Measurements from ENCODE around the gene HINT3.
"Not testable (repeated sequence)": the region's sequence is repeated elsewhere in the genome, so short reads cannot be mapped to it uniquely, and the experiment has no call there.

Gene HINT3

DNA sequence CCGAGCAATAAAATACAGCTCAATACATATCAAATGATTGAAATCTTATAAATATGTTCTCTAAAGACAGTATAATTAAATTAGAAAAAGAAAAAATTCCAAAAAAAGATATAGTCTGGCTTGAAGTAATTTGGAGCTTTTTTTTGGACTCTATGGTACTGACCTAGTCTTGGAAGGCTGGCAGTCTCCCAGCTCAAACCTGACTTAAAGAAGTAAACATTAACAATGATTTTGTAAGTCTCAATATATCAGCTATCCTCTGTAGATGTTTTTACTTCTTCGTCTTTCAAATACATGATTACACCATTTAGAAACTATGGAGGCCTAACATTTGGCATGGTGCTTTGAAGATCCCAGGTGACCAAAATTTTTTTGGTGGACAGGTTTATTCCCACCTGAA, 14.2 kb downstream of the HINT3 start:
- peaks cover 18% of the 10 kb centered on the region for H3K36me3 ChIP-seq (ENCODE audit: insufficient read depth, low read length)
- no peak overlapping the region for H3K9ac ChIP-seq (ENCODE audit: low read length)
- H3K27me3 ChIP-seq (ENCODE audit: control insufficient read depth in 1 of 2, insufficient read depth in 2 of 2, low read length in 2 of 2): no peaks in the 10 kb centered on the region

GRCh38 chr6:125972478-125972877, 15.9 kb downstream of the HINT3 start:
- not testable (repeated sequence) for H3K4me3 ChIP-seq (ENCODE audit: low read depth in 1 of 2, low read length in 2 of 2); H3K27me3 ChIP-seq (ENCODE audit: control insufficient read depth in 1 of 2, insufficient read depth in 2 of 2, low read length in 2 of 2); H3K4me1 ChIP-seq (ENCODE audit: insufficient read depth, low read length); H3K9ac ChIP-seq (ENCODE audit: low read length); H3K27ac ChIP-seq (ENCODE audit: low read depth, low read length); H3K9me3 ChIP-seq (ENCODE audit: low read length)
- H3K36me3 ChIP-seq (ENCODE audit: insufficient read depth, low read length): peaks cover 18% of the 10 kb centered on the region

More for the DNA sequence above, 14.2 kb downstream of the HINT3 start:
- no peaks in the 10 kb centered on the region for H3K4me1 ChIP-seq (ENCODE audit: insufficient read depth, low read length)
- no peak overlapping the region for H3K27ac ChIP-seq (ENCODE audit: low read depth, low read length)
- H3K4me3 ChIP-seq (ENCODE audit: low read depth in 1 of 2, low read length in 2 of 2): no peak overlapping the region
- H3K9me3 ChIP-seq (ENCODE audit: low read length): no peaks in the 10 kb centered on the region

DNA sequence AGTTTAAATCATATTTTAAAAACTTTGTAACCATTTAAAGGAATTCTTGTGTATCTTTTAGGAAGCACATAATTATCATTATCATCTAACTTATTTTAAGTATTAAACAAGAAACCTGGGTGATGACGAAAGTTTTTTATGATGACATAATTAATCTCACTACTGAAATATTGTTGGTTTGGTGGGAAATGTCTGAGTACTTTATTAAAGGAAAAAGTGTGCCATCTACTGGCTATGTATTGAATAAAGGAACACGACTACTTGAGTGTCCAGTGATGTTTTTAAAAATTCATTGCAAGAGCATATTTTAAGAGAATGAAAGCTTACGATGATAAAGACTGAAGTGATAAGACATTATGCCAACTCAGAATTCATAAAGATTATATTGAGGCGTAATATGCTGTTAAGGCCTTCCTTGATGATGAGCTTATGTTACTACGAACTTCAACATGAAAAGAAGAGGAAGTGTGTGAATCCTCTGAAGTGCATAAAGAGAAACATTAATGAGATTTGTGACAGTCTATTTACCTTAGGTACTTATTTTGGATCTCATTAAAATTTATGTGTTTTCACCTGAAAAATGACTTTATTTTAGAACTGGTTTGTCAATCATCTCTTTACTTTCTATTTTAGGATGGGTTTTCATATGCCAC, 17.8 kb downstream of the HINT3 start:
- Histone ChIP-seq H3K9ac (ENCODE audit: low read length) (no peak overlapping the region), H3K9me3 (ENCODE audit: low read length) (no peaks in the 10 kb centered on the region), H3K4me1 (ENCODE audit: insufficient read depth, low read length) (no peaks in the 10 kb centered on the region), H3K36me3 (ENCODE audit: insufficient read depth, low read length) (peaks cover 13% of the 10 kb centered on the region), H3K27me3 (ENCODE audit: control insufficient read depth in 1 of 2, insufficient read depth in 2 of 2, low read length in 2 of 2) (no peaks in the 10 kb centered on the region), H3K4me3 (ENCODE audit: low read depth in 1 of 2, low read length in 2 of 2) (no peak overlapping the region), H3K27ac (ENCODE audit: low read depth, low read length) (no peak overlapping the region)

GRCh38 chr6:125979101-125979500, 22.5 kb downstream of the HINT3 start:
- Histone ChIP-seq H3K27me3 (ENCODE audit: control insufficient read depth in 1 of 2, insufficient read depth in 2 of 2, low read length in 2 of 2) (no peaks in the 10 kb centered on the region), H3K36me3 (ENCODE audit: insufficient read depth, low read length) (peaks cover 7% of the 10 kb centered on the region), H3K4me1 (ENCODE audit: insufficient read depth, low read length) (no peaks in the 10 kb centered on the region), H3K27ac (ENCODE audit: low read depth, low read length) (no peak overlapping the region), H3K9me3 (ENCODE audit: low read length) (no peaks in the 10 kb centered on the region), H3K4me3 (ENCODE audit: low read depth in 1 of 2, low read length in 2 of 2) (no peak overlapping the region), H3K9ac (ENCODE audit: low read length) (no peak overlapping the region)

GRCh38 chr6:125981571-125982185, 25.1 kb downstream of the HINT3 start:
- peaks cover 6% of the 10 kb centered on the region for H3K4me1 ChIP-seq (ENCODE audit: insufficient read depth, low read length)
- no peak overlapping the region for H3K9ac ChIP-seq (ENCODE audit: low read length)
- H3K36me3 ChIP-seq (ENCODE audit: insufficient read depth, low read length): no peaks in the 10 kb centered on the region
- H3K4me3 ChIP-seq (ENCODE audit: low read depth in 1 of 2, low read length in 2 of 2): no peak overlapping the region
- H3K9me3 ChIP-seq (ENCODE audit: low read length): no peaks in the 10 kb centered on the region
- H3K27ac ChIP-seq (ENCODE audit: low read depth, low read length): no peak overlapping the region
- H3K27me3 ChIP-seq (ENCODE audit: control insufficient read depth in 1 of 2, insufficient read depth in 2 of 2, low read length in 2 of 2): no peaks in the 10 kb centered on the region

- no peak overlapping the region for H3K9ac ChIP-seq (ENCODE audit: low read length)
- peaks cover 6% of the 10 kb centered on the region for H3K4me1 ChIP-seq (ENCODE audit: insufficient read depth, low read length)
- no peak overlapping the region for H3K27ac ChIP-seq (ENCODE audit: low read depth, low read length)
- no peaks in the 10 kb centered on the region for H3K27me3 ChIP-seq (ENCODE audit: control insufficient read depth in 1 of 2, insufficient read depth in 2 of 2, low read length in 2 of 2)
- no peaks in the 10 kb centered on the region for H3K9me3 ChIP-seq (ENCODE audit: low read length)
- no peaks in the 10 kb centered on the region for H3K36me3 ChIP-seq (ENCODE audit: insufficient read depth, low read length)
- no peak overlapping the region for H3K4me3 ChIP-seq (ENCODE audit: low read depth in 1 of 2, low read length in 2 of 2)
Observed at GRCh38 chr6:125983246-125983945, 26.8 kb downstream of the HINT3 start.

- no peaks in the 10 kb centered on the region for H3K36me3 ChIP-seq (ENCODE audit: insufficient read depth, low read length)
- H3K27ac ChIP-seq (ENCODE audit: low read depth, low read length): no peak overlapping the region
- H3K4me3 ChIP-seq (ENCODE audit: low read depth in 1 of 2, low read length in 2 of 2): no peak overlapping the region
- H3K4me1 ChIP-seq (ENCODE audit: insufficient read depth, low read length): peaks cover 6% of the 10 kb centered on the region
- no peaks in the 10 kb centered on the region for H3K9me3 ChIP-seq (ENCODE audit: low read length)
- H3K9ac ChIP-seq (ENCODE audit: low read length): no peak overlapping the region
- H3K27me3 ChIP-seq (ENCODE audit: control insufficient read depth in 1 of 2, insufficient read depth in 2 of 2, low read length in 2 of 2): no peaks in the 10 kb centered on the region
Observed at GRCh38 chr6:125984311-125984710, 27.7 kb downstream of the HINT3 start.

DNA sequence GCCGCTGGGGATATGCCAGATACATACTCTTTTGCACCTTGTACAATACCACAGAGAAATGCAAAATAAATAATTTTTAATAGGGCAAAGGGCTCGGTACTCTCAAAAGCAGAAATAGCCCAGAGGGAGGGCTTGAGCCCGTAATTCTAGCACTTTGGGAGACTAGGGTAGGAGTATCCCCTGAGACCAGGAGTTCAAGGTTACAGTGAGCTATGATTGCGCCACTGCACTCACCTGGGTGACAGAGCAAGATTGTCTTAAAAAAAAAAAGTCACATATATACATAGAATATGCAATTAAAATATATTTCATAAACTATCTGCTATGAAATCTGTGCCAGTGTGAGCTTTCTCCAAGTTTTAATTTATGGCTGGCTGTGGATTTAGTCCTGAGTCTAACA, 29.0 kb downstream of the HINT3 start:
- no peak overlapping the region for H3K9ac ChIP-seq (ENCODE audit: low read length)
- peak overlapping the region in 1 of 2 donors; percentile 98 for H3K4me3 ChIP-seq (ENCODE audit: low read depth in 1 of 2, low read length in 2 of 2)
- H3K27ac ChIP-seq (ENCODE audit: low read depth, low read length): no peak overlapping the region

GRCh38 chr6:125985979-125986300, 29.4 kb downstream of the HINT3 start:
- H3K27me3 ChIP-seq (ENCODE audit: control insufficient read depth in 1 of 2, insufficient read depth in 2 of 2, low read length in 2 of 2): no peaks in the 10 kb centered on the region
- H3K4me3 ChIP-seq (ENCODE audit: low read depth in 1 of 2, low read length in 2 of 2): peak overlapping the region; percentile 95 to 98
- H3K9ac ChIP-seq (ENCODE audit: low read length): peak overlapping the region; percentile 51
- H3K9me3 ChIP-seq (ENCODE audit: low read length): no peaks in the 10 kb centered on the region
- peaks cover 6% of the 10 kb centered on the region for H3K4me1 ChIP-seq (ENCODE audit: insufficient read depth, low read length)
- H3K36me3 ChIP-seq (ENCODE audit: insufficient read depth, low read length): no peaks in the 10 kb centered on the region
- peak overlapping the region; percentile 89 for H3K27ac ChIP-seq (ENCODE audit: low read depth, low read length)

More for the DNA sequence above, 29.0 kb downstream of the HINT3 start:
- H3K27me3 ChIP-seq (ENCODE audit: control insufficient read depth in 1 of 2, insufficient read depth in 2 of 2, low read length in 2 of 2): no peaks in the 10 kb centered on the region
- H3K36me3 ChIP-seq (ENCODE audit: insufficient read depth, low read length): no peaks in the 10 kb centered on the region
- no peaks in the 10 kb centered on the region for H3K9me3 ChIP-seq (ENCODE audit: low read length)
- H3K4me1 ChIP-seq (ENCODE audit: insufficient read depth, low read length): peaks cover 6% of the 10 kb centered on the region

- Histone ChIP-seq H3K4me3 (ENCODE audit: low read depth in 1 of 2, low read length in 2 of 2) (peak within 1 kb of the TSS; percentile 95 to 98), H3K27ac (ENCODE audit: low read depth, low read length) (peak within 1 kb of the TSS; percentile 89), H3K9me3 (ENCODE audit: low read length) (no peaks in the 10 kb centered on the region), H3K9ac (ENCODE audit: low read length) (peak within 1 kb of the TSS; percentile 51), H3K36me3 (ENCODE audit: insufficient read depth, low read length) (no peaks in the 10 kb centered on the region), H3K27me3 (ENCODE audit: control insufficient read depth in 1 of 2, insufficient read depth in 2 of 2, low read length in 2 of 2) (no peaks in the 10 kb centered on the region), H3K4me1 (ENCODE audit: insufficient read depth, low read length) (peaks cover 6% of the 10 kb centered on the region)
Observed at GRCh38 chr6:125986301-125987025, 29.9 kb downstream of the HINT3 start, which contains the start of gene TRMT11. Gene TRMT11, plus strand, starts transcription at chr6:125986540. Its CDS starts 11 bp downstream, at chr6:125986551.

DNA sequence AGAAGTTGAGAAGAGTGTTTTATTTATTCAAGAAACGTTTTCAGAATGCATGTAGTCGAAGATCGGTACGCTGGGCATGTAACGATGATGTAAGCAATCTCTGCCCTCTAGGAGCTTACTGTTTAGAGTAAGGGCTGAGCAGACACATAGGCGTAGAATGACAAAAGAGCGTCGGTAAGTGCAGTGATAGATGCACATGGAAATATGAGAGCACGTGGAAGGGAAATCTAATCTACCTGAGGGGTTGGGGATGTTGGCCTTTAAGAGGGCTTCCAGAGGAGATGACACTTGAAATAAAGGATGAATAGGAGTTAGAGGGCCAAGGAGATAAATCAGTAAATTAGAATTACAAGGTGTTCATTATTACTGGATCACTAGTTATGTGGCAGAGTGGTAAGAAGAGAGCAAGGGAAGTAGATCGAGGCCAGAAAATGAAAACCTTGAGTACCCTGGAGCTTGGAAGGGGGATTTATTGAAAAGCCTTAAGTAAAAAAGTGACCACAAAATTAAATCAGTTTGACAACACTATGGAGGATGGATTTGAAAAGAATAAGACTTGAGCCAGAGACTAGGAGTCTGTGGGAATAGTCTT, 30.6 kb downstream of the HINT3 start:
- no peaks in the 10 kb centered on the region for H3K36me3 ChIP-seq (ENCODE audit: insufficient read depth, low read length)
- H3K4me1 ChIP-seq (ENCODE audit: insufficient read depth, low read length): peaks cover 6% of the 10 kb centered on the region
- no peaks in the 10 kb centered on the region for H3K9me3 ChIP-seq (ENCODE audit: low read length)
- peak overlapping the region; percentile 89 for H3K27ac ChIP-seq (ENCODE audit: low read depth, low read length)
- H3K9ac ChIP-seq (ENCODE audit: low read length): peak overlapping the region; percentile 51
- no peaks in the 10 kb centered on the region for H3K27me3 ChIP-seq (ENCODE audit: control insufficient read depth in 1 of 2, insufficient read depth in 2 of 2, low read length in 2 of 2)
- H3K4me3 ChIP-seq (ENCODE audit: low read depth in 1 of 2, low read length in 2 of 2): peak overlapping the region; percentile 95 to 98
